ENCODE results near the gene FHOD3.

- TF ChIP-seq CTCF (IDR thresholded peaks at IDR 0.05; ENCODE audit: insufficient read depth, low read depth, low read length) (no peak), EZH2 (IDR thresholded peaks at IDR 0.05; ENCODE audit: insufficient read depth, low read length) (no peak)
These were observed 207.4 kb downstream of the FHOD3 start for GRCh38 chr18:36504928-36505327.
